Measurements from ENCODE around the gene TMEFF2.

GRCh38 chr2:191976436-191976835 lies 218.3 kb downstream of the TMEFF2 start:
- TF ChIP-seq POLR2A (IDR thresholded peaks at IDR 0.05) (no peak), CTCF (IDR thresholded peaks at IDR 0.05) (no peak)
